ENCODE data around the gene FRMD4A.

The FRMD4A gene

DNA sequence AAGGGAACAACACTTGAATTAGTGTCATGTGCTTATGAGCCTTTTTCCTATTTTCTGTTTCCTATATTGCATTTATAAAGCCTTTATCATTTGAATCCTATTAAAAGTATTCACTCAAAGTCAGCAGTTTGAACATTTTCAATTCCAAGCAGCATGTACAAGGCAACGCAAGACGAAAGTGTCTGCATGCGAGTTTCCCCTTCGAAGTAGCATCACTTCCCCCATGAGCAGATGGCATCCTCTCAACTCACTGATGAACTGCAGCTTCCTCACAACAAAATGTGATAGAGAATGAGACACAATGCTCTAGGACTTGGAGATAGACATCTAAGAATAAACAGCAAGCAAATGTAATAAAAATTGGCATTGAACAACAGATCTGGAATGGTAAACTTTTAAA, 473.3 kb downstream of the FRMD4A start:
- TF ChIP-seq ZNF274 (IDR thresholded peaks at IDR 0.05; ENCODE audit: low read depth, low read length) = no peak
- H3K4me3 ChIP-seq (ENCODE audit: low read length) = no peak overlapping the region

DNA sequence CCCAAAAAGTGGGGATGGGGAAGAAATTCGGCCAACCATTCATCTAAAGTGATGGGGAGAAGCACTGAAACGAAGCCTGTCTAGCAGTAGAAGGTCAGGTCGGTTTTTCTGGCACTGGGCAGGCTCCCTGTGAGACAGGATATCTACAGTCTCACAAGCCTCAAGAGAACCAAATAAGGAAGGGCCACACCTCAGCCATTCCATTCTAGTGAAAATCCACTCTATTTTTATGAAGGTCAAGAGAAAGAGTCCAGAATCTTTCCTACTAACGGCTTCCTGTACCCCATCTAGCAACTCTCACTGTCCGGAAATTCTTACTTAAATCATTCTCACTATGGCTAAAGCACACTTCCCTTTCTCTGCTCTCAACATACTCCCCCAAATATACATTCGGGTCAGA, 476.9 kb downstream of the FRMD4A start:
- TF ChIP-seq ZNF274 (IDR thresholded peaks at IDR 0.05; ENCODE audit: low read depth, low read length) = no peak
- H3K4me3 ChIP-seq (ENCODE audit: low read length) = no peak overlapping the region

DNA sequence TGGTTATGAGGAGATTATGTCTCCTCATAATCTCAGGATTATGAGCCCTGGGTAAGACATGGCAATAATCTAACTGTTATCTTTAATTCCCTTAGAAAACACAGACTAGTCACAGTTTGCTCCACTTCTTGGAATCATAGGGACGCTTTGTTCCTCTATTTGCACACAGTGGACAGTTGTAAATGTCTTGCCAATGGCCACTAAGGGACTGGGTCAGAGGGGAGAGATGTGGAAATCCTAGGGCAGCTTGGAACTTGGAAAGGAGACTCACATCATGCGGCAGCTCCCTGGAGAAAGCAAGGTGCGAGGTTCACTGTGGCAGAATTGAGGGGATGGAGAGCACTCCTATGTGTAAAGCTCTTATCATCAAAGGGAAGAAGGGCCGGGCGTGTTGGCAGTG, 477.9 kb downstream of the FRMD4A start:
- no peak for TF ChIP-seq ZNF274 (IDR thresholded peaks at IDR 0.05; ENCODE audit: low read depth, low read length)
- H3K4me3 ChIP-seq (ENCODE audit: low read length) = no peak overlapping the region

DNA sequence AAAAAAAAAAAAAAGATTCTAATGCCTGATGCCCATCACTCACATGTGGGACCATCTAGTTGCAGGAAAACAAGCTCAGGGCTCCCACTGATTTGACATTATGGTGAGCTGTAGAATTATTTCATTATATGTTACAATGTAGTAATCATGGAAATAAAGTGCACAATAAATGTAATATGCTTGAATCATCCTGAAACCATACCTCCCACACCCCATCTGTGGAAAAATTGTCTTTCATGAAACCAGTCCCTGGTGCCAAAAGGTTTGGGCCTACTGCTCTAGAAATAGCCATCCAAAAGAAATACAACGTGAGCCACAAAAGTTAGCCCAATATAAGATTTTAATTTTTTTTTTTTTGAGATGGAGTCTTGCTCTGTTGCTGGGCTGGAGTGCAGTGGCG, 478.8 kb downstream of the FRMD4A start:
- H3K4me3 ChIP-seq (ENCODE audit: low read length) = no peak overlapping the region
- TF ChIP-seq ZNF274 (IDR thresholded peaks at IDR 0.05; ENCODE audit: low read depth, low read length) = no peak

DNA sequence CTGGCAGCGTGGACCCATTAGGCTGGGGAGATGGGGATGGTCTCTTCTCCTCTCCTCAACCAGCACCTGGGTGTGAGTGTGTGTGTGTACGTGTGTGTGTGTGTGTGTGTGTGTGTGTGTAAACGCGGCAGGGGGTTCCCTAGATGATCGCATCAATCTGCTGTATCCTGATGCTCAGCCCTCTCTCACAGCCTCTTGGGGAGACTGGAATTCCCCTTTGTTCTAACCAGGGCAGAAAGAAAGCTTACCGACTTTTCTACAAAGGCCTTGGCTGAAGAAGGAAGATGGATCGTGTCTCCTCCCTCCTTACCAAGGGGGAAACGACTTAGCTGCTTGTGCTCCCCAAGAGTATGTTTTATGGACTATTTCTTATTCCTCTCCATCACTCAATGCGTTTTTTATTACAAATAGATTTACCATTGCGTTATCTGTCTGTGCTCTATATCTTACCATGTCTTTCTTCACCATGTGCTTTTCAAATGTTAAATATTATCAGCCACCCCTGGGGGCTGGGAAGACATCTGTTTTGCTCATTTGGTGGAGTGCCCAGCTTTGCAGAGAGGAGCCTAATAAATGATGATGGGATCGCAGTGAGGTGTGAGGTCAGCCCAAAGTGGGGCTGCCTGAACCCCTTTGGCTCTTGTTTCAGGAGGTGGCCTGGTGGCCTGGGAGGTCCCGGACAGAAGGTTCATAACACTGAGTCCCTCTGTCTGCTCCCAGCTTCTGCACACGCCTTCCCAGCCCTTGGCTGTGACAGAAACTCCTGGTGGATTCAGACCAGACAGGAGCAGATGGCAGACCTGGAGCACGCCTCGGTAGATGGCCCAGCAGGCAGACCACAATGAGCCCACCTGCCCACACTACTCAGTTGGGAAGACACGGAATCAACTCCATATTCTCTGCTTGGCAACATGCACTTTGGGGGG, 481.9 kb downstream of the FRMD4A start:
- no peak overlapping the region for H3K4me3 ChIP-seq (ENCODE audit: low read length)
- no peak for TF ChIP-seq ZNF274 (IDR thresholded peaks at IDR 0.05; ENCODE audit: low read depth, low read length)

DNA sequence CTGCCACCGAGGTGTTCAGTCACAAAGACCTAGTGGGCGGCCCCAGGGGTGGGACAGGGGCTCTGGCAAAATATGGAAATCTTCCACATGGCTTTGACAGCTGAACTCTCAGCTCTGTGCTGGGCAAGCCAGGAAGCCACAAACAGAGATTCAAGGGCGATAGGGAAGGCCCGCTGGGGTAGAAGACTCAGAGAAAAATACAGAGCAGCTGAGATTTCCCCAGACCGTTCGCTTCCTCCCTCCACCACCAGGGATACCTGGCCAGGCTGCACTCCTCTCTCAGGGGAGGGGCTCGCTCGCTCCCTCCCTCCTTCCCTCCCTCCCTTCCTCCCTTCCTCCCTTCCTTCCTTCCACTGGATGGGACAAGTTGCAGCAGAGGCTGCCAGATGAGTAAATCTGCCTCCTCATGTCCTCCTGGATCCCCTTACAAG, 483.5 kb downstream of the FRMD4A start:
- H3K4me3 ChIP-seq (ENCODE audit: low read length) = no peak overlapping the region
- no peak for TF ChIP-seq ZNF274 (IDR thresholded peaks at IDR 0.05; ENCODE audit: low read depth, low read length)

DNA sequence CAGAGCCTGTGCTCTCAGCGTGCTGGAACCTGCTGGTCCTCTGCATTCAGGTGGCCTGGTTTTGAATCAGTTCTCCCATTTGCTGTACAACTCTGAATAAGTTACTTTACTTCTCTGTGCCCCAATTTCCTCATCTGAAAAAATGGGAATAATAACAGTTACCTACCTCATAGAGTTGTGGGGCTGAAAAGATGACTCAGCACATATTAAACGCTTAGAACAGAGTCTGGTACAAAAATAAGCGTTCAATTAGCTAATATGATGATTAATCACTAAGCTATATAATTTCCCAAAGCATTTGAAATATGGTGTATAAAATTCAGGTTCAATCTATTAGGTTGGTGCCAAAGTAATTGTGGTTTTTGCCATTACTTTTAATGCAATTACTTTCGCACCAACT, 484.8 kb downstream of the FRMD4A start:
- H3K4me3 ChIP-seq (ENCODE audit: low read length) = no peak overlapping the region
- no peak for TF ChIP-seq ZNF274 (IDR thresholded peaks at IDR 0.05; ENCODE audit: low read depth, low read length)

DNA sequence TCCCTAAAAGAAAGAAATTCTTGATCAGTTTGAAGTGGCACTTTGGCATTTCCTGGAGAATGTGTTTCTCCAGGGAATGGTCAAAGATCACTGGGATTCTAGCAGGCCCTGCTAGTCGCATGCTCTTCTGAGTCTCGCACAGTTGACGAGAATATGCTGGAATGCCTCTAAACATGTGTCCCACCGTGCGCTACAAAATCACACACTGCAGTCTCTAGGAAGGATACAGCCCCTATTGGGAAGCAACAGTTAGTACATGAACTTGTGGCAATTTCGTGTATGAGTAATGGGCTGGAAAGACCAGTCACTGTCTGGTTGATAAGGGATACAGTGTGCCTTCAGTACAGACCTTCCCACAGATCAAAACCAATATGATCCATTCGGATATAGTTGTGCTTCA, 486.1 kb downstream of the FRMD4A start:
- TF ChIP-seq ZNF274 (IDR thresholded peaks at IDR 0.05; ENCODE audit: low read depth, low read length) = no peak
- no peak overlapping the region for H3K4me3 ChIP-seq (ENCODE audit: low read length)

DNA sequence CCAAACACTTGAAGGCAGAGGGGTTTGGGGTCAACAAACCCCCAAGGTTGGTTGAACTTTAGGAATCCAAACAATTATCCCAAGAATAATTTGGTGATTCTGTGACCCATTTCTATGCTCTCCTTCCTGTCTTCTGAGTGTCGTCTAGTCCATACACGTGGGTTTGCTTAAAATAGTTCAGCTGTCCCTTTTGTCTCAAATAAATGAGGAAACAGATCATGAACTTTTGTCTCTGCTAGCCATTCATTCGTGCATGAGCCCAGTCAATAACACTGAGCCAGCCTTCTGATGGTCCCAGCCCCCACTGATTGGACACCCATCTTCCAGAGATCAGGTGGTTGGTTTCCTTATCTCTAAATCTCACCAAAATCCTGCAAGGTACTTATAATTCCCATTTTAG, 488.6 kb downstream of the FRMD4A start:
- no peak for TF ChIP-seq ZNF274 (IDR thresholded peaks at IDR 0.05; ENCODE audit: low read depth, low read length)
- H3K4me3 ChIP-seq (ENCODE audit: low read length) = no peak overlapping the region

DNA sequence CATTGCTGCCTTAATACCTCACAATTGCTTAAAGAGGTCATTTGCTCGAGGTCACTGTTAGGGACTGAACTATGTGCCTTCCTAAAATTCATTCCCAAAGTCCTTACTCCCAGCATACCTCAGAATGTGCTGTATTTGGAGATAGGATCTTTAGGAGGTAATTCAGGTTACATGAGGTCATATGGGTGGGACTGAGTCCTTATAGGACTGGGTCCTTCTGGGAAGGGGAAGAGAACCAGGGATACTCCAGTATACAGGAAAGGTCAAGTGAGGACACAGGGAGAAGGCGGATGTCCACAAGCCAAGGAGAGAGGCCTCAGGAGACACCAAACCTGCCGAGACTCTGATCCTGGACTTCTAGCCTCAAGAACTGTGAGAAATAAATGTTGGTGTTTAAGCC, 490.7 kb downstream of the FRMD4A start:
- H3K4me3 ChIP-seq (ENCODE audit: low read length) = no peak overlapping the region
- no peak for TF ChIP-seq ZNF274 (IDR thresholded peaks at IDR 0.05; ENCODE audit: low read depth, low read length)

DNA sequence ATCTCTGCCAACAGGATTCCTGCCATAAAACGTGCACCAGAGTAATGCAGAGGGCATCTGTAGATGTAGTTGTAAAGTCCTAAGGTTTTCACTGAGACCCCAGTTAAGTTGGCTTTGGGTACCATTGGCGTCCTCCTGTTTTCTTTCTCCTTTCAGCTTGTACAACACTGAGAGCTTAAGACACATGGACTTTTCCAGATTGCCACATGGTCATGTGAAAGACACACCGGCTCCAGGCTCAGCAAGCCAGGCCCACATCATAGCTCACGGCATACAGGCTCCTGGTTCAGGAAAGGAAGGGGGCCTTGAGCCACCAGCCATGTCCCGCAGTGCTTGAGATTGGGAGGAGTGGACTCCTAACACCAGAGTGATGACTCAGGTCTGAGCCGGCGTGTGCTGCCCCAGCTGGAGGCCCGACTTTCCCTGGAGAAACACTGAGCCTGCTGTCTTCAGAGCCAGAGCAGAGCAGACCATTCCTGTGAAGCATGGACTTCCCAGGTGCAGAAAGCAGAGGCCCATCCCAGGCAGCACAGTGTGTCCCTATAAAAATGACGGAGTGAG, 491.2 kb downstream of the FRMD4A start:
- no peak overlapping the region for H3K4me3 ChIP-seq (ENCODE audit: low read length)
- TF ChIP-seq ZNF274 (IDR thresholded peaks at IDR 0.05; ENCODE audit: low read depth, low read length) = no peak

DNA sequence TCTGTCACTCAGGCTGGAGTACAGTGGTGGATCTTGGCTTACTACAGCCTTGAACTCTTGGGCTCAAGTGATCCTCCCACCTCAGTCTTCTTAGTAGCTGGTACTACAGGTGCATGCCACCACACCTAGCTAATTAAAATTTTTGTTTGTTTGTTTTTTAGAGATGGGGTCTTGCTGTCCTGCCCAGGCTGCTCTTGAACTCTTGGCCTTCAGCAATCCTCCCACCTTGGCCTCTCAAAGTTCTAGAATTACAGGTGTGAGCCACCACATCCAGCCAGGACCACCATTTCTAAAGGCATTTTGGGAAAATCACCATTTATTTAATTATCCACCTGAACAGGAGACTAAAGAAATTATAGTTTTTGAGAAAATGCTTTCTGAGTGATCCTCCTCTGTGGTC, 491.7 kb downstream of the FRMD4A start:
- TF ChIP-seq ZNF274 (IDR thresholded peaks at IDR 0.05; ENCODE audit: low read depth, low read length) = no peak
- H3K4me3 ChIP-seq (ENCODE audit: low read length) = no peak overlapping the region

DNA sequence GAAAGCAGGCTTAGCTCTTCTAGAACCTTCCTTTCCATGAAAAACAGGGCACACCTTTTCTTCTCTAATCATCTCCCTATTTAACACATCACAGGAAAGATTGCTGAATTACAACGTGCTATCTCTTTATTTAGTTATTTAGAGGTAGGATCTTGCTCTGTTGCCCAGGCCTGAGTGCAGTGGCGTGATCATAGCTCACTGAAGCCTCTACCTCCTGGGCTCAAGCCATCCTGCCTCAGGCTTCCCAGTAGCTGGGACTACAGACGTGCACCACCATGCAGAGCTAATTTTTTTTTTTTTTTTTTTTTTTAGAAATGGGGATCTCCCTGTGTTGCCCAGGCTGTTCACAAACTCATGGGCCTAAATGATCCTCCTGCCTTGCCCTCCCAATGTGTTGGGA, 492.8 kb downstream of the FRMD4A start:
- no peak for TF ChIP-seq ZNF274 (IDR thresholded peaks at IDR 0.05; ENCODE audit: low read depth, low read length)
- no peak overlapping the region for H3K4me3 ChIP-seq (ENCODE audit: low read length)

DNA sequence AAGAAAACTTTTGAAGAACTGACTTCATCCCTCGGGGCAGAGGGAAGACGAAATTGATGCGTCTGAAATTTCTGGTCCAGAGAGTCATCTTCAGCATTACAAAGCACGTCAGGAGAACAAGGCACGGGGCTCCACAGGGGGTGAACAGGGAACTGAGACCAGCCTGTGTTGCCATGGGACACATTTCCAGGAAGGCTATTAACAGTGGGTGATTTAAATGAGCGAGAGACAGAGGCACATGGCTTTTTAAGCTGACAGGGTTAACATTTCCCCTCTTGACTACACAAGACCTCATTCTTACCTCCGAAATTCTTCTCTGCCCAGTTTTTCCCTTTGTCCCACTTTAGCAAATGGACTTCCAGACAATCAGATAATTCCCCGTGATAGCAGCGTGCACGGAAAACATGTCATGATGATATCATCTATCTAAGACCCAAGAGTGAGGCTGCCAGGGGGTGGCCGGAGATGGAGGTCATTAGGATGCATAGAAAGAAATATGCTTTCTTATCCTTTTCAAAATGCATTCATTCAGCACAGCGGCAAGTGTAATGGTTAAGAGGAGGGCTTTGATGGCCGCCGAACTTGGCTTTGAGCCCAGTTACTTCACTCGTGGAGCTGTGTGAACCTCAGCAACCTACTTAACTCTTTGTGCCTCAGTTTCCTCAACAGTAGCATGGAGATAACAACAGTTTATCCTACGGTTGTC, 496.0 kb downstream of the FRMD4A start:
- no peak overlapping the region for H3K4me3 ChIP-seq (ENCODE audit: low read length)
- no peak for TF ChIP-seq ZNF274 (IDR thresholded peaks at IDR 0.05; ENCODE audit: low read depth, low read length)

DNA sequence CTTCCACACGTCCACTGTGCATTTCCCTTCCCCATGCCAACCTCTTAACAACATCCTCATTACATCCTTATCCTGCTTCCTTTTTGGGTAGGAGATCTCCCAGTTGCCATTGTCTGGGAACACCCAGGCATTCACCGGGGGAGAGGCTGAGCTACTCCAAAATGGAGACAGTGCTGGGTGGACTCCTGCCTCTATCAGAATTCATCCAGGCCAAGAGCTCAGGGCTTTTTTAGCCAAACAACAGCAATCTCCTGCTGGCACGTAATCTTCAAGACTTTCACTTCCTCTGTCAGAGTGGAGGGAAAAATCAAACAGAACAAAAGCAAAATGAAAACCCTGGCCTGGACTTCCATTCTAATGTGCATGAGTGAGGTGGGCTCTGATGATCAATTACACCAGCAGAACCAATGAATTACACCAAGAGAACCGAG, 499.0 kb downstream of the FRMD4A start:
- H3K4me3 ChIP-seq (ENCODE audit: low read length) = no peak overlapping the region; the same call in 1 of the 2 replicates
- no peak for TF ChIP-seq ZNF274 (IDR thresholded peaks at IDR 0.05; ENCODE audit: low read depth, low read length)

Measured in GM08714 (cell line).